Left hindlimb (tissue), 1 donor: ENCODE measurements around the gene GPR75.

Source experiments
- DNase-seq: peaks from one replicate; pipeline ENCODE4 v3.0.0-alpha.2; 2018

The GPR75 gene

GRCh38 chr2:53859206-53860181 lies at the start of gene GPR75:
TSS of gene GPR75 (minus strand) at chr2:53859967. CDS start at chr2:53854756, 5,211 bp downstream.
- DNase-seq = peak; percentile 43

GRCh38 chr2:53907582-53907981 lies 47.8 kb upstream of the GPR75 start:
- no peak for DNase-seq

- DNase-seq = no peak
These were observed 45.6 kb upstream of the GPR75 start for GRCh38 chr2:53905396-53905795.

- no peak for DNase-seq
These were observed 43.2 kb upstream of the GPR75 start for GRCh38 chr2:53903011-53903410.

- DNase-seq = no peak
These were observed 41.4 kb upstream of the GPR75 start for GRCh38 chr2:53901192-53901591.

GRCh38 chr2:53896864-53897263 lies 37.1 kb upstream of the GPR75 start:
- DNase-seq = no peak

GRCh38 chr2:53886406-53887280 lies 26.9 kb upstream of the GPR75 start:
- no peak for DNase-seq

GRCh38 chr2:53884883-53885282 lies 25.1 kb upstream of the GPR75 start:
- no peak for DNase-seq

GRCh38 chr2:53881986-53882385 lies 22.2 kb upstream of the GPR75 start:
- no peak for DNase-seq

GRCh38 chr2:53881360-53881759 lies 21.6 kb upstream of the GPR75 start:
- no peak for DNase-seq

GRCh38 chr2:53880756-53881155 lies 21.0 kb upstream of the GPR75 start:
- DNase-seq = no peak

GRCh38 chr2:53877556-53877955 lies 17.8 kb upstream of the GPR75 start:
- DNase-seq = no peak

- no peak for DNase-seq
These were observed 17.3 kb upstream of the GPR75 start for GRCh38 chr2:53877112-53877511.

- no peak for DNase-seq
These were observed 14.7 kb upstream of the GPR75 start for GRCh38 chr2:53874401-53874950.

GRCh38 chr2:53867773-53868172 lies 8.0 kb upstream of the GPR75 start:
- DNase-seq = no peak

GRCh38 chr2:53867169-53867568 lies 7.4 kb upstream of the GPR75 start:
- DNase-seq = no peak

GRCh38 chr2:53865962-53866361 lies 6.2 kb upstream of the GPR75 start:
- DNase-seq = no peak

GRCh38 chr2:53865264-53865663 lies 5.5 kb upstream of the GPR75 start:
- DNase-seq = no peak

- DNase-seq = no peak
These were observed 3.9 kb upstream of the GPR75 start for GRCh38 chr2:53863538-53864227.

GRCh38 chr2:53861824-53862223 lies 2.1 kb upstream of the GPR75 start:
- no peak for DNase-seq

- DNase-seq = no peak
These were observed 3.5 kb downstream of the GPR75 start for GRCh38 chr2:53856272-53856671.

GRCh38 chr2:53854678-53855077 lies 5.1 kb downstream of the GPR75 start:
- DNase-seq = no peak

GRCh38 chr2:53852532-53852931 lies 7.2 kb downstream of the GPR75 start:
- no peak for DNase-seq
